HG03378 (cell line): ENCODE data around the gene YWHAQ.

Source experiments
- ATAC-seq: cut with Tn5 transposase; IDR thresholded peaks from one replicate; pipeline ENCODE4 v1.9.1; 2021; ENCODE audit warnings: mild to moderate bottlenecking, moderate library complexity; ENCODE audit not compliant: unreplicated experiment

The YWHAQ gene

DNA sequence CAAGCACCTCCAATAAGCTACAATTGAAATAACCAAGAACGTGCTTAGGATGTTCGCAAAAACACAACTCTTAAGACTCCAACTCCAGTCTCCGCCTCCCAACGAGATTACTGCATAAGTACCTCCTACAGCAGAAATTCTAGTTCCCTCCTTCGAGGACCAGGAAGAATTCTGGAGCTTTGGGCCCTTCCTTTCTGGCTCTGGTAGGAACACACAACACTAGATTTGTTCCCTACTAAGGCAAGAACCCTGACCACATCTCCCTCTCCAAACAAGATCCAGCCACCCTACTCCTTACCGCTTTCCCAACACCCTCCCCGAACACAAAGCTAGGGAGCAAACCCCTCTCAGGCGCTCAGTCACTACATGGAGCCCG lies 75.9 kb downstream of the YWHAQ start:
- ATAC-seq: no peak

- ATAC-seq: no peak
Observed at GRCh38 chr2:9552219-9553178, 78.3 kb downstream of the YWHAQ start.

DNA sequence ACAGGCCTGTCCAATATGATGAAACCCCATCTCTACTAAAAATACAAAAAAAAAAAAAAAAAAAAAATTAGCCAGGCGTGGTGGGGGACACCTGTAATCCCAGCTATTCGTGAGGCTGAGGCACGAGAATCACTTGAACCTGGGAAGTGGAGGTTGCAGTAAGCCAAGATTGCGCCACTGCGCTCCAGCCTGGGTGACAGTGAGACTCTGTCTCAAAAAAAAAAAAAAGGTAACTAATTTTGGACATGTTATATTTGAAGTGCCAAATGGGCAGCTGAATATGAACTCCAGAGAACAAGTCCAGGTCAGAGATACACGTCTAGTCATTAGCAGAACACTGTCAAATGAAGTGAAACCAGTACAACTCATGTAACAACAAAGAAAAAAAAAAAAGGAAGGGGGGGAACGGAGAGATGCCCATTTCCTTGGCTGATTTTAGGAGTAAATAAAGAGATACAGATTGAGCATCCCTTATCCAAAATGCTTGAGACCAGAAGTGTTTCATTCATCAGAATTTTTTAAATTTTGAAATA lies 79.9 kb downstream of the YWHAQ start:
- peak; percentile 26 for ATAC-seq

DNA sequence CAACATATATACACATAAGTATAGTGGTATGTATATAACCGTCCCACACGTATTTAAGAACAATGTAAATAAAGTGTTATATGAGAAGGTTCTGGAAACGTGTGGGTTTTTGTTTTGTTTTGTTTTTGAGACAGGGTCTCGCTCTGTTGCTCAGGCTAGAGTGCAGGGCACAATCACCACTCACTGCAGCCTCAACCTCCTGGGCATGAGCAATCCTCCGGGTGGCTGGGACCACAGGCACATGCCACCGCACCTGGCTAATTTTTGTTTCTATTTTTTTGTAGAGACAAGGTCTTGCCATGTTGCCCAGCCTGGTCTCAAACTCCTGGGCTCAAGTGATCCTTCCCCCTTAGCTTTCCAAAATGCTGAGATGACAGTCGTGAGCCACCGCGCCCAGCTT lies 81.4 kb downstream of the YWHAQ start:
- ATAC-seq: no peak

GRCh38 chr2:9548506-9548905 lies 82.3 kb downstream of the YWHAQ start:
- ATAC-seq: peak; percentile 53

- no peak for ATAC-seq
Observed at GRCh38 chr2:9547262-9547991, 83.4 kb downstream of the YWHAQ start.

- ATAC-seq: no peak
Observed at GRCh38 chr2:9545502-9545901, 85.3 kb downstream of the YWHAQ start.

DNA sequence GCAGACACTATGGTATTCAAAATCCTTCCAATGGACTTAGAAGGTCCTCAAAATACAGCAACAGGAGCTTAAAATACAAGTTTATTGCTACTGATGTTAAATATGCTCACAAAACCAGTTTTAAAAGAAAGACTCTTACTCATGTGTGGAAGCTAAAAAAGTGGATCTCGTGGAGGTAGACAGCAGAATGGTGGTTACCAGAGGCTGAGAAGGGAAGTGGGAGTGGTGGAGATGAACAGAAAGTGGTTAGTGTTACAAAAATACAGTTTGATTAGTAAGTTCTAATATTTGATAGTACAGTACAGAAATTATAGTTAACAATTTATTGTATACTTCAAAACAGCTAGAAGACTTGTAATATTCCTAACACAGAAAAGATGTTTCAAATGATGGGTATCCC lies 87.2 kb downstream of the YWHAQ start:
- ATAC-seq: no peak

DNA sequence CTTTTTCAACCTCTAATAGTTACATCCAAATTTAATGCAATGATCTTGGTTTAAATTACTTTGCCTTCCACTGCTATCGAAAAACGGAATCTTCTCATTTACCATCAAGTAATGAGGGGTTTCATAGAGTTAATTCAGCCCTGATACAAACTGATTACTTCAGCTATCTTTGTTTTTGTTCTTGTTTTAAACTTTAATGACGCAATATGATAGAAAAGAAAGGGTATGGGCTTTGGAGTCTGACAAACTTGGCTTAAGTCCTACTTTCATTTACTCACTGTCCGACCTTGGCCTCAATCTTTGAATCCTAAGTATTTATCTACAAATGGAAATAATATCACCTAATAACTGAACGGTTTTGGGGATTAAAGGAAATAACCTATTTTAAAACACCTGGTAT lies 91.3 kb downstream of the YWHAQ start:
- no peak for ATAC-seq

- ATAC-seq: no peak
Observed at GRCh38 chr2:9538000-9538507, 92.7 kb downstream of the YWHAQ start.

DNA sequence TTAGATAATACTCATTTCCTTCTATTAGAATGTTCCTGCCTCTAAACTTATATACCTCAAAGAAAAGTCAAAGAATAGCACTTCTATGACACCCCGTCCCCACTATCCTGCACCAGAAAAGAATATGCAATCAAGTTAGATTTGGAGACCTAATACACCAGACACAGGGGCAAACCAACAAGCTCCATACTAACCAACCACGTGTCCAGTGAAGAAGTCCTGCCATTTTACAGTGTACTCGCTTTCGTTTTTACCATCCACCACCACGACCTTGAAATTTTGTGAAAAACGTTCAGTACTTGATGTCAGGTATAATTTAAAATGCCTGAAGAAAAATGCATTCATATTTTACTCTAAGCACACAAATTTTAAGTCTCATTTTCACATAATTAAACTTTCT lies 94.3 kb downstream of the YWHAQ start:
- ATAC-seq: no peak

DNA sequence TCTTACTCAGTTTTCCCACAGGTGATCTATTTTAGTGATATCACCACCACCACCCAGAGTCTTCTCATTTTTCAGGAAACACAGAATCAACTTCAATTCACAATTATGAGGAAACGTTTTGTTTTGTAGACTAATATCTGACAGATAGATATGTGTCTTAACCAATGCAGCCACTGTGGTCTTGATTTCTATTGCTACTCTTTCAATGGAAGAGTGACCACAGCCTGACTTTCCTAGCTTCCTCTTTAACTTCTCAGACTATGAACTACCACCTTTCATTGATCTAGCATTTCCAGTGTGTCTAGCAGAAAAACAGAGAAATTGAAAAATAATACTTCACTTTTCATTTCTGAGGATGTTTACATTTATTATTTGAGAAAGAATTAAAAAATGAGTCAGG lies 95.6 kb downstream of the YWHAQ start:
- ATAC-seq: no peak
